Measurements from ENCODE around the gene MYH15. TPM values are rescaled to one million over a fixed set of nuclear protein-coding genes. Genes with fewer than 3 reads are reported as not detected.

The MYH15 gene
- total RNA-seq, 1 donor from 2014 or later, result 0.05 TPM

- Mint-ChIP-seq H3K9me3 (ENCODE audit: unreplicated experiment) (no peaks in the 10 kb centered on the region), H3K4me3 (ENCODE audit: unreplicated experiment) (no peak overlapping the region), H3K27me3 (ENCODE audit: unreplicated experiment) (peaks cover 22% of the 10 kb centered on the region), H3K4me1 (ENCODE audit: unreplicated experiment) (peaks cover 6% of the 10 kb centered on the region), H3K36me3 (ENCODE audit: unreplicated experiment) (no peaks in the 10 kb centered on the region), H3K27ac (ENCODE audit: unreplicated experiment) (no peak overlapping the region)
- no peak for DNase-seq (ENCODE audit: extremely low spot score, unreplicated experiment)
- peak; percentile 81 for TF ChIP-seq CTCF (IDR thresholded peaks at IDR 0.05)
These were observed 20.6 kb downstream of the MYH15 start for GRCh38 chr3:108489776-108490175.

DNA sequence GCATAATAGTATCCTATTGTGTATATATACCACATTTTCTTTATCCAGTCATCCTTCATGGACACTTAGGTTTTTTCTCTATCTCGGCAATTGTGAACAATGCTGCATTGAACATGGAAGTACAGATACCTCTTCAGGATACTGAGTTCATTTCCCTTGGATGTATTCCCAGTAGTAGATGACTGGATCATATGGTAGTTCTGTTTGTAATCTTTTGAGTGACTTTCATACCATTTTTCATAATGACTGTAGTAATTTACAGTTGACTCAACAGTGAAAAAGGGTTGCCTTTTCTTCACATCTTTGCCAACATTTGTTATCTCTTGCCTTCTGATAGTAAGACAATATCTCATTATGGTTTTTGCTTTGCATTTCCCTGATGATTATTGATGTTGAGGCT is 21.8 kb downstream of the MYH15 start:
- H3K4me1 Mint-ChIP-seq (ENCODE audit: unreplicated experiment), result peaks cover 6% of the 10 kb centered on the region
- TF ChIP-seq CTCF (IDR thresholded peaks at IDR 0.05), result no peak
- no peaks in the 10 kb centered on the region for H3K36me3 Mint-ChIP-seq (ENCODE audit: unreplicated experiment)
- H3K9me3 Mint-ChIP-seq (ENCODE audit: unreplicated experiment), result no peaks in the 10 kb centered on the region
- H3K27me3 Mint-ChIP-seq (ENCODE audit: unreplicated experiment), result peaks cover 21% of the 10 kb centered on the region
- DNase-seq (ENCODE audit: extremely low spot score, unreplicated experiment), result no peak
- H3K4me3 Mint-ChIP-seq (ENCODE audit: unreplicated experiment), result no peak overlapping the region
- no peak overlapping the region for H3K27ac Mint-ChIP-seq (ENCODE audit: unreplicated experiment)

DNA sequence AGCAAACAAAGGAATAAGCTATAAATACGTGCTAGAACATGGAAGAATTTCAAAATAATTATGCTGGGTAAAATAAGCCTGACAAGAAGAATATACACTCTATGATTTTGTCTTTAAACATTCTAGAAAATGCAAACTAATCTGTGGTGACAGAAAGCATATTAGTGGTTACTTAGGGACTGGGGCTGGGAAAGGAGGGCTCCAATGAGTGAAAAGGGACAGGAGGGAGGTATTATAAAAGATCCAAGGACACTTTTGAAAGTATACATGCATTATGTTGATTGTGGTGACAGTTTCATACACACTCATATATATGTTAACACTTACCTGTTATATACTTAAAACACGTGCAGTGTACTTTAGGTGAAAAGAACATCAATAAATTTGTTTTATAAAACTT is 23.0 kb downstream of the MYH15 start:
- H3K9me3 Mint-ChIP-seq (ENCODE audit: unreplicated experiment), result no peaks in the 10 kb centered on the region
- H3K4me1 Mint-ChIP-seq (ENCODE audit: unreplicated experiment), result peaks cover 6% of the 10 kb centered on the region
- no peak for DNase-seq (ENCODE audit: extremely low spot score, unreplicated experiment)
- no peak overlapping the region for H3K27ac Mint-ChIP-seq (ENCODE audit: unreplicated experiment)
- peaks cover 17% of the 10 kb centered on the region for H3K27me3 Mint-ChIP-seq (ENCODE audit: unreplicated experiment)
- TF ChIP-seq CTCF (IDR thresholded peaks at IDR 0.05), result no peak
- H3K36me3 Mint-ChIP-seq (ENCODE audit: unreplicated experiment), result no peaks in the 10 kb centered on the region
- H3K4me3 Mint-ChIP-seq (ENCODE audit: unreplicated experiment), result no peak overlapping the region

- peaks cover 17% of the 10 kb centered on the region for H3K27me3 Mint-ChIP-seq (ENCODE audit: unreplicated experiment)
- peaks cover 6% of the 10 kb centered on the region for H3K4me1 Mint-ChIP-seq (ENCODE audit: unreplicated experiment)
- H3K36me3 Mint-ChIP-seq (ENCODE audit: unreplicated experiment), result no peaks in the 10 kb centered on the region
- H3K27ac Mint-ChIP-seq (ENCODE audit: unreplicated experiment), result no peak overlapping the region
- no peak for TF ChIP-seq CTCF (IDR thresholded peaks at IDR 0.05)
- no peak for DNase-seq (ENCODE audit: extremely low spot score, unreplicated experiment)
- H3K9me3 Mint-ChIP-seq (ENCODE audit: unreplicated experiment), result no peaks in the 10 kb centered on the region
- no peak overlapping the region for H3K4me3 Mint-ChIP-seq (ENCODE audit: unreplicated experiment)
These were observed 23.5 kb downstream of the MYH15 start for GRCh38 chr3:108486941-108487340.

- Mint-ChIP-seq H3K4me3 (ENCODE audit: unreplicated experiment) (no peak overlapping the region), H3K9me3 (ENCODE audit: unreplicated experiment) (no peaks in the 10 kb centered on the region), H3K36me3 (ENCODE audit: unreplicated experiment) (no peaks in the 10 kb centered on the region), H3K27ac (ENCODE audit: unreplicated experiment) (no peak overlapping the region), H3K4me1 (ENCODE audit: unreplicated experiment) (peaks cover 6% of the 10 kb centered on the region), H3K27me3 (ENCODE audit: unreplicated experiment) (peaks cover 11% of the 10 kb centered on the region)
- no peak for TF ChIP-seq CTCF (IDR thresholded peaks at IDR 0.05)
- no peak for DNase-seq (ENCODE audit: extremely low spot score, unreplicated experiment)
These were observed 24.1 kb downstream of the MYH15 start for GRCh38 chr3:108486338-108486737.

Data from osteocyte (in vitro differentiated cells).